GM12873 (cell line): ENCODE data around the gene MAB21L4.

Experiments used
- TF ChIP-seq, protein P1 (sequence below): IDR thresholded peaks from 2 replicates; pipeline ENCODE4 v1.5.1; 2012; ENCODE audit warnings: low read depth, mild to moderate bottlenecking, moderate library complexity, low read length, control low read depth; ENCODE audit not compliant: insufficient read depth; ENCODE audit errors: missing control alignments

Gene MAB21L4

DNA sequence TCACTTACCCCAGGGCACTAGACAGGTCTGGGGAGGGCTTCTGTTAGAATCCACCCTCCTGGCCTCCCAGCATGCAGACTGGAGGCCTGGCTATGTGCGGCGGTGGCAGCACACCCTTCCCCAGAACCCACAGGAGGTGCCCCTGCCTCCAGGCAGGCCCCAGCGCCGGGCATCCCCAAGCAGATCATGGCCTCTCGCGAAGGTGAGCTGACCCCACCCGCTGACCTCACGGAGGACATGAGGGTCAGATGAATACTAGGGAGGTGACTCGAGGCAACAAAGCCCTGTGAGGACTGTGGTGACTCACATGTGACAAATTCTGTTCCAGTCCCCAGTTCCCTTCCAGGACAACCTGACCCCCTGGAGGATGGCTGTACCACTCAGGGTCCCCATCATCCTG is 1.9 kb downstream of the MAB21L4 start:
- TF ChIP-seq, protein P1, sequence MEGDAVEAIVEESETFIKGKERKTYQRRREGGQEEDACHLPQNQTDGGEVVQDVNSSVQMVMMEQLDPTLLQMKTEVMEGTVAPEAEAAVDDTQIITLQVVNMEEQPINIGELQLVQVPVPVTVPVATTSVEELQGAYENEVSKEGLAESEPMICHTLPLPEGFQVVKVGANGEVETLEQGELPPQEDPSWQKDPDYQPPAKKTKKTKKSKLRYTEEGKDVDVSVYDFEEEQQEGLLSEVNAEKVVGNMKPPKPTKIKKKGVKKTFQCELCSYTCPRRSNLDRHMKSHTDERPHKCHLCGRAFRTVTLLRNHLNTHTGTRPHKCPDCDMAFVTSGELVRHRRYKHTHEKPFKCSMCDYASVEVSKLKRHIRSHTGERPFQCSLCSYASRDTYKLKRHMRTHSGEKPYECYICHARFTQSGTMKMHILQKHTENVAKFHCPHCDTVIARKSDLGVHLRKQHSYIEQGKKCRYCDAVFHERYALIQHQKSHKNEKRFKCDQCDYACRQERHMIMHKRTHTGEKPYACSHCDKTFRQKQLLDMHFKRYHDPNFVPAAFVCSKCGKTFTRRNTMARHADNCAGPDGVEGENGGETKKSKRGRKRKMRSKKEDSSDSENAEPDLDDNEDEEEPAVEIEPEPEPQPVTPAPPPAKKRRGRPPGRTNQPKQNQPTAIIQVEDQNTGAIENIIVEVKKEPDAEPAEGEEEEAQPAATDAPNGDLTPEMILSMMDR, result no peak

DNA sequence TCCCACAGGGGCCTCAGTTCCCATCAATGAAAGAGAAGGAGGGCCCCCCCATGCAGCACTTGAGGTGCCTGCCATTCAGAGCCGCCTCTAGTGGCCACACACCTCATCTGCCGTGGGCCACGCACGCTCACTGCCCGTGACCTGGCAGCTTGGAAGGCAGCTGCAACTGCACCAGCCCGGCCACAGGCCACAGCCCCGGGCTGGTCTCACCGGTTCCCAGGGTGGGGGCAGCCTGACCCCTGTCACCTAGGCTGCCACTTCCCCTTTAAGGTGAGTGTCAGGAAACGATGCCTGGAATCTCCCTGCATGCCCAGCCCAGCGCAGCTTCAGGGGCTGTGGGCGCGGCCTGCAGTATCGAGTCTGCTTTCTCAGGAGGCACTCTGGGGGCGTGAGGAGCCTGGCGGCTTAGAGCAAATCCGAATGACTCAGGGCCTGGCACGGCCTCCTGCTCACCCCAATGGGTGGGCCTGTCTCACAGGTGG is 2.6 kb downstream of the MAB21L4 start:
- TF ChIP-seq, protein P1, result no peak

DNA sequence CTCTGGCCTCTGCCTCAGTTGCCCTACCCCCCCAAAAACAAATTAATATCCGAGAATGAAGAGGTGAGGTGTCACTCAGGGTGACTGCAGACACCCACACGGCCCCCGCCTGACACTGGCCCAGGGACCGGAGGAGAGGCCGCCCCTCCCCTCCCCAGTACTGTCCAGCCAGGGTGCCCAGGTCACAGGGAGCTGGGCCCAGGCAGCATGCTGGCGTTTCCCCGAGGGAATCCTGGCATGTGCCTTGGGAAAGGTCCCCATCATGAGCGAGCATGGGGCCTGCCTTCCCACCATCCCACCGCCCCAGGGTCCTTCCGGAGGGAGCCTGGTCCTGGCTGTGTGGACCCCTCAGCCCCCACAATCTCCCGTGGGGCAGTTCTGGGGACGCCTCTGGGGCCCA is 3.0 kb downstream of the MAB21L4 start:
- TF ChIP-seq, protein P1, result no peak

DNA sequence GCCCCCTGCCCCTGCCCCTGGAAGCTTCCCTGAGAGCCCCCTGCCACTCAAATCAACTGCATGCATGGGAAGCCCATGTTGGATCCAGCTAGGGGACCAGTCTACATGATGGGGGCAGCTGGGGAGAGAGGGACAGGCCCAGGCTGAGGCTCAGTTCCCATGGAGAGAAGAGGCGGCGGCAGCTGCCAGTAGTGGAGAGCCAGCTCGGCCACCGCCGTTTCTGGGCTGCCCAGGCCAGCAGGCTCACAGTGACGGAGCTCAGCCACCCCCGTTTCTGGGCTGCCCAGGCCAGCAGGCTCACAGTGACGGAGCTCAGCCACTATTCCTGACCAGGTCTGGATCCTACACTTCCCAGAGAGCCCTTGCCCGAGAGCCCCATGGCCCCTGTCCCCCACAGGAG is 3.6 kb downstream of the MAB21L4 start:
- TF ChIP-seq, protein P1, result no peak

DNA sequence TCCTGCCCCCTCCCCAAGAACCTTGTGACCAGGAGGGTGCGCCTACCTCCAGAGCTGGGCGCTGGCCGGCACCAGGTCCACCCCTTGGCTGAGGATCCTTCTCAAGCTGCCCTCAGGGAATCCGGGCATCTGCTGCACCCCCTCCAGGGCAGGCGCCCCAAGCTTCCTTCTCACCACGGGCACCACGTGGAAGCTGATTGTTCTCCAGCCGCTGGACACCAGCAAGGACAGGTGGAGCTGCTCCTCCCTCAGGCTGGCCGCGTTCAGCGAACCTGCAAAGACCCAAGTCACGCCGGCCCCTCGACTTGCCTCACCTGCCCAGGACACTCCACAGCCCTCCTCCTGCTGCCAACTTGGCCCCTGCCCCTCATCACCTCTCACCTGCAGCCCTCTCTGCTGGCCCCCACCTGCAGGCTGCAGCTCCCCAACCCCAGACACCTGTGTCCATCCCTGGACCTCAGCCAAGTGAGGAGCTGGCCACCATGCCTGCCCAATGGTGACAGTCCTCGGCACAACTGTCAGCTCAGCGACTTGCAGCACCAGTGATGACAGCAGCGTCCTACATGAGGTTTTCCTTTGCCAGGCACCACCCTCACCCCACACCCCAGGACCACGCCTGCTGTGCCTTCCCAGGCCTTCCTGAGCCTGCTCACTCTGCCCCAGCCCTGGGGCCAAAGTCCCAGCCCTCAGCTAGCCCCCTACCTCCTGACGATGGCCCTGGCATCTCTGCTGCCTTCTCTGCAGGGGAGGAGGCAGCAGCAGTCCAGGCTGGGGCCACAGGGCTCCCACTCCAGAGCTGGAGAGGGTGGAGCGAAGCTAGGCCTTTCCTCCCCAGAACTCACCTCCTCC is 4.2 kb downstream of the MAB21L4 start:
- TF ChIP-seq, protein P1, result no peak

DNA sequence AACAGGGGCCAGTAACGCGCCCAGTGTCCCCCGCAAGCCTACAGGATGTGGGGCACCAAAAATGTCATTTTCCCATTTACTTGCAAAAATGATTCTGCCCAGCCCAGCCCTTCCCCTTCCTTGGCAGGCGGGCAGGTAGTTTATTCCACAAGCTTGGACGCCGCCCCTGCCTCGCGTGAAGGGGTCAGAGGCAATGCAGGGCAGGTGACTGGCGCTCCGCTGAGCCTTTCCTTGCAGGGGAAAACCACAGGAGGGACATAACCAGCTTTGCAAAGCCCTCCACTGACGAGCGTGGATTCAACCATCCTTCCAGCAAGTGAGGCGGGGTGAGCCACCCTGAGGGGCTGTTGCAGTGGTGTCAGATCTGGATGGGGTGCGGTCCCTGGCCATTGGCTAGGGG is 5.3 kb downstream of the MAB21L4 start:
- TF ChIP-seq, protein P1, result no peak

DNA sequence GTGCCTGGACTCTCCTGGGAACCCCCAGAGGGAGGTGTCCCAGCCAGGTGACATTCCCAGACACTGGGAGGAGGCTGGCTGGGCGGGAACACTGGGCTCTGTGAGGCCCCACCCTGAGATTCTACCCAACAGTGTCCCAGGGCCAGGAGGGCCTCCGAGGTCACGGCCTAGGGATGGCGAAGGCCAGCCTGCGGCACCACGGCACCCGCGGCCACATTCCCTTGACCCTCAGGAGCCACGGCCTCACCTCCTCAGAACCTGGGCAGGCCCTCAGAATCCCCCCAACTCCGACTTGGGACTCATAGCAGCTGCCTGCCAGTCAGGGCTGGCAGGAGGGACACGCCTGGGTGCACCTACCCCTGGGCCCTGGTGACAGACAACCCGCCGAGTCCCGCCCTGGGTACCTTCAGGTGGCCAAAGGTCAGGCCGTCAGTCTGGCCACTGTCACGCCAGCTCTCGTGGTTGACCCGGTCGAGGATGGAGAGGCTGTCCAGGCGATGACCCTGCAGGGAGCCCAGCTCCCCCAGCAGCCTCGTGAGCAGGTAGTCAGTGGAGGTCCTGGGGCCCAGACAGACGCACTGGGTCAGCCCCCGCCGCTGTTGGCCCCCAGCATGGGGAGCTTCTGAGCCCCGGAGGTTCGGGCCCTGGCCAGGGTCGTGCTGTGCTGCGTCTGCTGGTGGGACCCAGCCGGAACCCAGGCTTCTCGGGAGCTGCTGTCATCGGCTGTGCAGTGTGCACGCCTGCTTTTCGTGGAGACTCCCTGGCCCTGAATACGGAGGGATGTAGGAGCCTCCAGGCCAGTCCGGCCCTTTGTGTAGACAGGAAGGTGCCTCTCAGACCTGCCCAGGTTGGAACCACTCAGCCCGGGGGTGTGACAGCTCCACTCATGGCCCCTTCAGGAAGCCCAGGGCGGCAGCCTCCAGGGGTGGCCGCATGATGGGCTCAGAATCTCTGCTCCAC is 6.1 kb downstream of the MAB21L4 start:
- TF ChIP-seq, protein P1, result no peak
